SK-N-SH (cell line): ENCODE measurements around the gene TRIM40. TPM values are rescaled to one million over a fixed set of nuclear protein-coding genes. Genes with fewer than 3 reads are reported as not detected.

Source experiments
- CTCF ChIA-PET: fragments of 300-600, 350-600 bp; formaldehyde crosslinking; extraction: SDS; loops from one replicate; lab custom pipeline; 2021; lab: Yijun Ruan, JAX
- POLR2A ChIA-PET: fragments of 350-600 bp; sonication (Branson Sonifier 250); formaldehyde crosslinking; extraction: SDS; loops from one replicate; lab custom pipeline; 2020; ENCODE audit warnings: antibody characterized with exemption, inconsistent platforms; lab: Yijun Ruan, JAX
- DNase-seq: peaks from one replicate; pipeline ENCODE4 v3.0.0; 2012
- H2AFZ ChIP-seq: fragments of 200-600 bp; sonication (generic); 2 replicates; pipeline ENCODE4 v1.8.1; 2016; ENCODE audit warnings: antibody characterized with exemption, mild to moderate bottlenecking, low read depth
- H3F3A ChIP-seq: fragments of 200-600 bp; sonication (generic); replicated peaks from 2 replicates; pipeline ENCODE3; 2016; ENCODE audit warnings: antibody characterized with exemption, mild to moderate bottlenecking; ENCODE audit not compliant: insufficient read depth
- H3K27ac ChIP-seq, 2 experiments: fragments of 200-500 bp in 1 of 2; fragments of 200-600 bp in 1 of 2; sonication (Bioruptor generic) in 1 of 2; sonication (generic), shearing (Covaris generic) in 1 of 2; 2 replicates each; pipeline versions ENCODE4 v1.5.1 to v1.6.1; 2014 to 2016; ENCODE audit warnings: low read depth in 2 of 2, inconsistent platforms in 1 of 2, low read length in 1 of 2, mild to moderate bottlenecking in 1 of 2, mixed read lengths in 1 of 2
- H3K27me3 ChIP-seq: fragments of 200-600 bp; sonication (generic), shearing (Covaris generic); 2 replicates; pipeline ENCODE4 v1.6.1; 2016; ENCODE audit warnings: mixed run types; ENCODE audit not compliant: insufficient read depth
- H3K36me3 ChIP-seq, 2 experiments: fragments of 200-500 bp in 1 of 2; fragments of 200-600 bp in 1 of 2; sonication (Bioruptor generic) in 1 of 2; sonication (generic) in 1 of 2; replicated peaks in 1 of 2; 2 replicates each; pipeline versions ENCODE3 to v1.5.1; 2014 to 2016; ENCODE audit warnings: low read length in 1 of 2, mild to moderate bottlenecking in 1 of 2; ENCODE audit not compliant: insufficient read depth in 2 of 2, control insufficient read depth in 1 of 2
- H3K4me1 ChIP-seq, 2 experiments: fragments of 200-500 bp in 1 of 2; fragments of 200-600 bp in 1 of 2; sonication (Bioruptor generic) in 1 of 2; sonication (generic), shearing (Covaris generic) in 1 of 2; 2 replicates each; pipeline versions ENCODE4 v1.5.1 to v1.6.1; 2014 to 2016; ENCODE audit warnings: low read depth in 1 of 2, low read length in 1 of 2, mixed run types in 1 of 2; ENCODE audit not compliant: insufficient read depth in 2 of 2, control insufficient read depth in 1 of 2
- H3K4me2 ChIP-seq: fragments of 200-600 bp; sonication (generic), shearing (Covaris generic); 2 replicates; pipeline ENCODE4 v1.6.1; 2017; ENCODE audit warnings: mixed run types
- H3K4me3 ChIP-seq, 2 experiments: fragments of 200-500 bp in 1 of 2; fragments of 200-600 bp in 1 of 2; sonication (Bioruptor generic) in 1 of 2; sonication (generic), shearing (Covaris generic) in 1 of 2; 2 replicates each; pipeline versions ENCODE4 v1.5.1 to v1.8.1; 2014 to 2016; ENCODE audit warnings: low read depth in 2 of 2, inconsistent platforms in 1 of 2, low read length in 1 of 2, mild to moderate bottlenecking in 1 of 2, mixed read lengths in 1 of 2, moderate library complexity in 1 of 2
- H3K79me2 ChIP-seq: fragments of 200-600 bp; sonication (generic); 2 replicates; pipeline ENCODE4 v1.8.1; 2017; ENCODE audit warnings: mild to moderate bottlenecking; ENCODE audit not compliant: insufficient read depth
- H3K9ac ChIP-seq: fragments of 200-600 bp; sonication (generic); 2 replicates; pipeline ENCODE4 v1.6.1; 2017; ENCODE audit warnings: mixed run types
- H3K9me2 ChIP-seq: fragments of 200-600 bp; sonication (generic); 2 replicates; pipeline ENCODE4 v1.6.1; 2017; ENCODE audit warnings: mixed run types
- H3K9me3 ChIP-seq: fragments of 200-600 bp; sonication (generic); 2 replicates; pipeline ENCODE4 v1.6.1; 2017; ENCODE audit warnings: mixed run types, mild to moderate bottlenecking, moderate library complexity
- H4K20me1 ChIP-seq: fragments of 200-600 bp; sonication (generic); 2 replicates; pipeline ENCODE4 v1.6.1; 2017; ENCODE audit warnings: mild to moderate bottlenecking, mixed run types; ENCODE audit not compliant: insufficient read depth
- EP300 ChIP-seq, 2 experiments: IDR thresholded peaks; 2 replicates each; pipeline versions ENCODE4 v1.4.0 to v1.6.1; 2012; ENCODE audit warnings: borderline replicate concordance in 1 of 2, low read depth in 1 of 2, low read length in 1 of 2
- FOSL2 ChIP-seq: IDR thresholded peaks from 2 replicates; pipeline ENCODE4 v1.4.0; 2012; ENCODE audit warnings: low read depth, mild to moderate bottlenecking, moderate library complexity, borderline replicate concordance
- FOXM1 ChIP-seq: IDR thresholded peaks from 2 replicates; pipeline ENCODE4 v1.4.0; 2012; ENCODE audit warnings: low read depth, mild to moderate bottlenecking
- MEF2A ChIP-seq: IDR thresholded peaks from 2 replicates; pipeline ENCODE4 v1.4.0; 2012; ENCODE audit warnings: low read depth, borderline replicate concordance
- RFX5 ChIP-seq: IDR thresholded peaks from 2 replicates; pipeline ENCODE4 v1.6.1; 2012; ENCODE audit warnings: mild to moderate bottlenecking, improper control_type of control experiment, low read length
- SMC3 ChIP-seq: IDR thresholded peaks from 2 replicates; pipeline ENCODE4 v1.6.1; 2012; ENCODE audit warnings: low read depth, low read length, improper control_type of control experiment
- TAF1 ChIP-seq: IDR thresholded peaks from 2 replicates; pipeline ENCODE4 v1.6.1; 2012; ENCODE audit warnings: low read depth, mild to moderate bottlenecking, low read length, moderate library complexity, borderline replicate concordance
- TEAD4 ChIP-seq: IDR thresholded peaks from 2 replicates; pipeline ENCODE4 v1.4.0; 2012; ENCODE audit warnings: mild to moderate bottlenecking, borderline replicate concordance; ENCODE audit not compliant: insufficient read depth
- YY1 ChIP-seq: IDR thresholded peaks from 2 replicates; pipeline ENCODE4 v1.4.0; 2012; ENCODE audit warnings: low read depth, mild to moderate bottlenecking
- WGBS: methylation state at CpG from one replicate; pipeline ENCODE4 v1.1.6; 2017; ENCODE audit warnings: low lambda C conversion rate; 5-methylcytosine and 5-hydroxymethylcytosine counted together
- polyA plus RNA-seq, 3 experiments: library from polyadenylated mRNA; depleted of rRNA; stranded (reverse); fragments of >200 nt; gene quantifications; 2 replicates each; pipeline ENCODE4 v1.2.3, GENCODE V29; 2012
- TF ChIP-seq, protein P1 (sequence below): IDR thresholded peaks from 2 replicates; pipeline ENCODE4 v1.4.0; 2012; ENCODE audit warnings: low read depth, borderline replicate concordance
- TF ChIP-seq, protein P2 (sequence below): fragments of 200-600 bp; sonication (generic); IDR thresholded peaks from 2 replicates; pipeline ENCODE4 v1.6.1; 2017; ENCODE audit warnings: antibody characterized with exemption, mild to moderate bottlenecking, moderate library complexity
- TF ChIP-seq, protein P3 (sequence below): IDR thresholded peaks from 2 replicates; pipeline ENCODE4 v1.4.0; 2012; ENCODE audit warnings: low read depth
- TF ChIP-seq, protein P4 (sequence below): fragments of 150-350 bp; IDR thresholded peaks from 2 replicates; pipeline ENCODE4 v1.6.1; 2016; ENCODE audit warnings: mild to moderate bottlenecking, low read depth, low read length
- TF ChIP-seq, protein P5 (sequence below): IDR thresholded peaks from 2 replicates; pipeline ENCODE4 v1.4.0; 2012; ENCODE audit warnings: low read depth, borderline replicate concordance

The TRIM40 gene, protein sequence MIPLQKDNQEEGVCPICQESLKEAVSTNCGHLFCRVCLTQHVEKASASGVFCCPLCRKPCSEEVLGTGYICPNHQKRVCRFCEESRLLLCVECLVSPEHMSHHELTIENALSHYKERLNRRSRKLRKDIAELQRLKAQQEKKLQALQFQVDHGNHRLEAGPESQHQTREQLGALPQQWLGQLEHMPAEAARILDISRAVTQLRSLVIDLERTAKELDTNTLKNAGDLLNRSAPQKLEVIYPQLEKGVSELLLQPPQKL
- polyA plus RNA-seq (2012; rRNA removed): not detected in 2 replicates
- polyA plus RNA-seq (2012; cell fraction: cytosol; rRNA removed): not detected in 2 replicates
- polyA plus RNA-seq (2012; cell fraction: nucleus; rRNA removed): not detected in 2 replicates

DNA sequence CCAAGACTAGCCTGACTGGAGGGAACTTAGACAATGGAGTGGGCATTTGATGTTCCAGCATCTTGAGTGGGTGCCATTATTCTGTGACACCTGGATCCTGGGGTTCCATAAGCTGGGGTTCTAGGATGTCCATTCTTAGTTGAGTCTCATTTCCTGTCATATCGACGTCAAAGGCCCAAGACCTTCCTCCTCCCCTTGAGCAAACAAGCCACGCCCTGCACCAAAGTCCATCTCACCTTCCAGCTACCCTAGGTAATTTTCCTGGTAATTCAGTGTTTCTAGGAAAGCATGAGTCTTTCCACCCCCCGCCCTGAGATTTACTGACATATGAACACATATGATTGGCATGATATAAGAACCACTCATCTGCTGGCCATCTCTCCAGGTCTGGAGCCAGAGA, at the start of gene TRIM40:
Gene TRIM40, plus strand, starts transcription at position 384 of the 400 bp plus-strand sequence. CDS start 897 bp downstream, outside the sequence.
- no peak for DNase-seq
- H3K4me2 ChIP-seq: no peak within 1 kb of the TSS
- no peak within 1 kb of the TSS for H2AFZ ChIP-seq
- 8% methylated on average over 4 of the region's 4 CpGs for WGBS
- no peaks in the 10 kb centered on the region for H3K9me3 ChIP-seq
- TF ChIP-seq, protein P1, sequence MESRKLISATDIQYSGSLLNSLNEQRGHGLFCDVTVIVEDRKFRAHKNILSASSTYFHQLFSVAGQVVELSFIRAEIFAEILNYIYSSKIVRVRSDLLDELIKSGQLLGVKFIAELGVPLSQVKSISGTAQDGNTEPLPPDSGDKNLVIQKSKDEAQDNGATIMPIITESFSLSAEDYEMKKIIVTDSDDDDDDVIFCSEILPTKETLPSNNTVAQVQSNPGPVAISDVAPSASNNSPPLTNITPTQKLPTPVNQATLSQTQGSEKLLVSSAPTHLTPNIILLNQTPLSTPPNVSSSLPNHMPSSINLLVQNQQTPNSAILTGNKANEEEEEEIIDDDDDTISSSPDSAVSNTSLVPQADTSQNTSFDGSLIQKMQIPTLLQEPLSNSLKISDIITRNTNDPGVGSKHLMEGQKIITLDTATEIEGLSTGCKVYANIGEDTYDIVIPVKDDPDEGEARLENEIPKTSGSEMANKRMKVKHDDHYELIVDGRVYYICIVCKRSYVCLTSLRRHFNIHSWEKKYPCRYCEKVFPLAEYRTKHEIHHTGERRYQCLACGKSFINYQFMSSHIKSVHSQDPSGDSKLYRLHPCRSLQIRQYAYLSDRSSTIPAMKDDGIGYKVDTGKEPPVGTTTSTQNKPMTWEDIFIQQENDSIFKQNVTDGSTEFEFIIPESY: no peak
- TF ChIP-seq MEF2A: no peak
- TF ChIP-seq, protein P2, sequence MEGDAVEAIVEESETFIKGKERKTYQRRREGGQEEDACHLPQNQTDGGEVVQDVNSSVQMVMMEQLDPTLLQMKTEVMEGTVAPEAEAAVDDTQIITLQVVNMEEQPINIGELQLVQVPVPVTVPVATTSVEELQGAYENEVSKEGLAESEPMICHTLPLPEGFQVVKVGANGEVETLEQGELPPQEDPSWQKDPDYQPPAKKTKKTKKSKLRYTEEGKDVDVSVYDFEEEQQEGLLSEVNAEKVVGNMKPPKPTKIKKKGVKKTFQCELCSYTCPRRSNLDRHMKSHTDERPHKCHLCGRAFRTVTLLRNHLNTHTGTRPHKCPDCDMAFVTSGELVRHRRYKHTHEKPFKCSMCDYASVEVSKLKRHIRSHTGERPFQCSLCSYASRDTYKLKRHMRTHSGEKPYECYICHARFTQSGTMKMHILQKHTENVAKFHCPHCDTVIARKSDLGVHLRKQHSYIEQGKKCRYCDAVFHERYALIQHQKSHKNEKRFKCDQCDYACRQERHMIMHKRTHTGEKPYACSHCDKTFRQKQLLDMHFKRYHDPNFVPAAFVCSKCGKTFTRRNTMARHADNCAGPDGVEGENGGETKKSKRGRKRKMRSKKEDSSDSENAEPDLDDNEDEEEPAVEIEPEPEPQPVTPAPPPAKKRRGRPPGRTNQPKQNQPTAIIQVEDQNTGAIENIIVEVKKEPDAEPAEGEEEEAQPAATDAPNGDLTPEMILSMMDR: no peak
- no peak for TF ChIP-seq SMC3
- no peak for TF ChIP-seq TEAD4
- no peak for TF ChIP-seq TAF1
- TF ChIP-seq, protein P3, sequence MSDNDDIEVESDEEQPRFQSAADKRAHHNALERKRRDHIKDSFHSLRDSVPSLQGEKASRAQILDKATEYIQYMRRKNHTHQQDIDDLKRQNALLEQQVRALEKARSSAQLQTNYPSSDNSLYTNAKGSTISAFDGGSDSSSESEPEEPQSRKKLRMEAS: no peak
- TF ChIP-seq, protein P4, sequence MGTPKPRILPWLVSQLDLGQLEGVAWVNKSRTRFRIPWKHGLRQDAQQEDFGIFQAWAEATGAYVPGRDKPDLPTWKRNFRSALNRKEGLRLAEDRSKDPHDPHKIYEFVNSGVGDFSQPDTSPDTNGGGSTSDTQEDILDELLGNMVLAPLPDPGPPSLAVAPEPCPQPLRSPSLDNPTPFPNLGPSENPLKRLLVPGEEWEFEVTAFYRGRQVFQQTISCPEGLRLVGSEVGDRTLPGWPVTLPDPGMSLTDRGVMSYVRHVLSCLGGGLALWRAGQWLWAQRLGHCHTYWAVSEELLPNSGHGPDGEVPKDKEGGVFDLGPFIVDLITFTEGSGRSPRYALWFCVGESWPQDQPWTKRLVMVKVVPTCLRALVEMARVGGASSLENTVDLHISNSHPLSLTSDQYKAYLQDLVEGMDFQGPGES: no peak
- TF ChIP-seq FOSL2: no peak
- no peak for TF ChIP-seq YY1
- TF ChIP-seq, protein P5, sequence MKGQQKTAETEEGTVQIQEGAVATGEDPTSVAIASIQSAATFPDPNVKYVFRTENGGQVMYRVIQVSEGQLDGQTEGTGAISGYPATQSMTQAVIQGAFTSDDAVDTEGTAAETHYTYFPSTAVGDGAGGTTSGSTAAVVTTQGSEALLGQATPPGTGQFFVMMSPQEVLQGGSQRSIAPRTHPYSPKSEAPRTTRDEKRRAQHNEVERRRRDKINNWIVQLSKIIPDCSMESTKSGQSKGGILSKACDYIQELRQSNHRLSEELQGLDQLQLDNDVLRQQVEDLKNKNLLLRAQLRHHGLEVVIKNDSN: no peak
- TF ChIP-seq RFX5: no peak
- TF ChIP-seq FOXM1: no peak
- TF ChIP-seq EP300 (IDR thresholded peaks at IDR 0.05; ENCODE audit: borderline replicate concordance in 1 of 2, low read depth in 1 of 2, low read length in 1 of 2): no peak
- H3K27ac ChIP-seq: no peak within 1 kb of the TSS
- no peaks in the 10 kb centered on the region for H4K20me1 ChIP-seq
- H3K9ac ChIP-seq: no peak within 1 kb of the TSS
- no peak within 1 kb of the TSS for H3K4me3 ChIP-seq
- ChIA-PET CTCF (interaction anchor here (1.0 to 1.8 kb wide), 4 partner anchors 10 to 42 kb away, joined by 3 to 8 read pairs (median 4); no protein-coding TSS in a partner anchor), POLR2A (no interaction called here)
- no peaks in the 10 kb centered on the region for H3K4me1 ChIP-seq
- H3K36me3 ChIP-seq: no peaks in the 10 kb centered on the region
- no peaks in the 10 kb centered on the region for H3K9me2 ChIP-seq
- no peaks in the 10 kb centered on the region for H3F3A ChIP-seq
- H3K27me3 ChIP-seq: peaks cover 51% of the 10 kb centered on the region
- no peaks in the 10 kb centered on the region for H3K79me2 ChIP-seq
